HG03135 (cell line): Measurements from ENCODE around the gene PLCB1.
A peak's percentile ranks its signal among the peaks of the same experiment; 100 is the strongest.
"Not testable (repeated sequence)": the region's sequence is repeated elsewhere in the genome, so short reads cannot be mapped to it uniquely, and the experiment has no call there.

ENCODE experiments used
- ATAC-seq: cut with Tn5 transposase; IDR thresholded peaks from one replicate; pipeline ENCODE4 v1.9.1; 2021; ENCODE audit warnings: mild to moderate bottlenecking, moderate library complexity; ENCODE audit not compliant: unreplicated experiment

Gene PLCB1

DNA sequence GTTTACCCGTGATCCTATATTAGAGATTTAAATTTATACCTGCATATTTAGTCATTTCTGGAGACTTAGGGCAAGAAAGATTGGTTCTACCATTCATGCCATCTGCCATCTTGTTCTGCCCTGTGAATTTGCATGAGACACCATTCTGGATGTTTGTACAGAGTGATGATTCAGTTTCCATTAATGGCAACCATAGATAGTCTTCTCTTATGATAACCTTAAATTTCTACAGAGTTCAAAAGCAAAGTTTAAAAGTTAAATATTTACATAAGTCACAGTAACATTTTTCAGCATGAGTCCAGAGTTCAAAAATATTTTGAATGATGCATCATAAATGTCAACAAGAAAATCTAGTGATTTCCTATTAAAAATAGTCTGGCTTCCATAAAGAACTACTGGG lies 23.2 kb downstream of the PLCB1 start:
- ATAC-seq, result no peak

- ATAC-seq, result no peak
Measured at GRCh38 chr20:8155812-8156211, 23.7 kb downstream of the PLCB1 start.

GRCh38 chr20:8156235-8157079 lies 24.4 kb downstream of the PLCB1 start:
- ATAC-seq, result peak; percentile 87

- not testable (repeated sequence) for ATAC-seq
Measured at GRCh38 chr20:8159217-8159616, 27.2 kb downstream of the PLCB1 start.

DNA sequence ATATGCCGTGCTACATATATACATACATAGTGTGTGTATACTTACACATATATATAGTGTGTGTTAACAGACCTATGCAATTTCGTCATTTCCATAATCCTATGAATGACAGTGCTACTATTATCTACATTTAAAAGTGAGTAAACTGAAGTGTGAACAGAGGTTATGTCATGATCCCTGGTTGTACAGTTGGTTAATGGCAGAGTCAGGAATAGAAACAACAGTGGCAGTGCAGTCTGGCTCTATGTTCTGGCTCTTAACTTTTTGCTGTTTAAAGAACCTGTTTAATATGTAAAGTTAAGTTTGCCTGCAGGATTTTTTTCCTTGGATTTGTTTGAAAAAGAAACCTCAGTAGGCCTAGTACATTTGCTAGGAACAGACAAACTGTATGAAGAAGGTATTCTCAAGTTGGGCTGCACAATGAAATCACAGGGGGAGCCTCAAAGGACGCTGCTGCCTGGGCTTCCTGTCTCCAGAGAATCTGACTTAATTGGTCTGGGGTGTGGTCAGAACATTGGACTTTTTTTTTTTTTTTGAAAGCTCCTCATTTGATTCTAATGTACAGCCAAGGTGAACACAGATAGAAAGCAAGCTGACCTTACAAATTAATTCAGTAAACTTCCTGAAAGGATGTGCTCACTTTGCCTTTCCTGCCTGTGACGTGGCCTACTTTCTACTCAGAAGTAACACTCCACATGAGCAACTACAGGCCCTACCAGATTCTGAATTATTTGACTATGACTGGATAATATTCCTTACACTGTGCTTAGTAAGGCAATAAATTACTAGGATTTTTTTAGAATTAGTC lies 29.4 kb downstream of the PLCB1 start:
- no peak for ATAC-seq

DNA sequence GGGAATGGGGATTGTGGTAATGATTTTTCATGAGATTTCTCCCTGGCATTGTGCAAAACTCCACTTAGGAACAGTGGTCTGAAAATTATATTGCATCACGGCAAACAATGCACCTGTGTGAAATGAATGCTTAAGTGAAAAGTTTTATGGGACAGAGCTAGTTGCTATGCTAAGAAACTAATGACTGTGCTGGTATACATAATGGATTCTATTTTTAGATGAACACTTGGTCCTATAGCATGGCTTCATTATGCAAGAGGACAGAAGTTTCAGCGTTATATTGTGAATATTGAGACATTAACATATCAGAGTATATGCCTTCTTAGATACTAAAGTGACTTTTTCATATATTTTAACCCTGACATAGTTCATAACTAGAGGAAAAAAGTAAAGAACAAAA lies 30.5 kb downstream of the PLCB1 start:
- ATAC-seq, result no peak

- no peak for ATAC-seq
Measured at GRCh38 chr20:8163543-8163942, 31.5 kb downstream of the PLCB1 start.

DNA sequence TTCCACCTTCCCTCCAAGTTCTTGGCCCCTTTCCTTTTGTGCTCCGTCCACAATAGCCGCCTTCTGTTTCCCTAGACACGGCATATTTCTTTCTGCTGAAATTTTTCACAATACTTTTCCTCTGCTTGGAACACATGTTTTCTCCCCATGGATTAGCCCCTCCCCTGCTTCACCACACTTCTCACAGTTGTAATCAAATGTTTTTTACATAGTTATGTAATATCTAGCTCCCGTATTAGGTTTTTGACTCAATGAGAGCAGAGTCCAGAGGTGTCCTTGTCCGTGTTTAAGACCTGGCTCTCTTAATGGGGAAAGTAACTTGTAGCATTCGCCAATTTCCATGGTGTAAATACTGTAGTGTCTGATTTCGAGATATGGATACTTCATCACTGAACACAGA lies 34.7 kb downstream of the PLCB1 start:
- no peak for ATAC-seq

DNA sequence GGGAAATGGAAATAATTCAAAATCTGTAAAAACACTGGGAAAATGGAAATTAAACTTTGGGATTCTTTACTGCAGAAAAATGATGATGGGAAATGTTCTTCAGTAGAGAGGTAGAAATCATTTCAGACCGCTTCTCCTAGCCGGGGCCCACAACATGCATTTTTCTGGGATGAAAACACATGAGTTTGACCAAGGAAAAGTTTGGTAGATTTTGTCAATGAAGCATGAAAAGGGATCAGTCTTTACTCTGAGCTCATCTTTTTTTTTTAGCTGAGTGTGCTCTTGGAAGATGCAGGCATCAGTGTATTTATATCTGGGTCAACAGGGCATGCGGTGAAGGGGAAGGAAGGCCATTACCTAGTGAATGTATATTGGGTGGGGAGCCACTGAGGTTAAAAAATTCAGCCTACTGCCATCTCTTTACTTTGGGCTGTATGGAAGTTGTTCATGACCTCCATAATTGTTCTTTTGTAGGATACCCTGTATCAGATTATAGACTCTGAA lies 36.8 kb downstream of the PLCB1 start:
- no peak for ATAC-seq

- ATAC-seq, result no peak
Measured at GRCh38 chr20:8170921-8171320, 38.9 kb downstream of the PLCB1 start.

GRCh38 chr20:8172191-8172590 lies 40.1 kb downstream of the PLCB1 start:
- ATAC-seq, result no peak

- ATAC-seq, result no peak
Measured at GRCh38 chr20:8175741-8176675, 43.9 kb downstream of the PLCB1 start.

- ATAC-seq, result no peak
Measured at GRCh38 chr20:8183526-8183925, 51.5 kb downstream of the PLCB1 start.

DNA sequence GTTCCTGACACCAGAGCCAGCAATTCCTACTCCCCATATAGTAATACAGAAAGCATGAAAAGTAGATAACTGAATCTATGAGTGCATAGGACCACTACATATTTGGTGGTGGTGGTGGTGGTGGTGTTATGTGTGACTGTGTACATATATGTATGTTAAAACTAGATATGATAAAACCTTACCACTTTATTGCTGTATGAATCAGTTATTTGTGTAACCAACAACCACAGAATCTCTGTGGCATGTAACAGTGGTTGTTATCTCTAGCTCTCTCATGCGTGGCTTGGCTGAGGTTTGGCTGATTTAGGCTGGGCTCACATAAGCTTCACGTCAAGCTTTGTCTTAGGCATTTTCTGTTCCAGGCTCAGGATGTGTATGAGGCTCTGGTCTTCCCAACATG lies 55.7 kb downstream of the PLCB1 start:
- ATAC-seq, result no peak

- no peak for ATAC-seq
Measured at GRCh38 chr20:8190043-8190880, 58.2 kb downstream of the PLCB1 start.

DNA sequence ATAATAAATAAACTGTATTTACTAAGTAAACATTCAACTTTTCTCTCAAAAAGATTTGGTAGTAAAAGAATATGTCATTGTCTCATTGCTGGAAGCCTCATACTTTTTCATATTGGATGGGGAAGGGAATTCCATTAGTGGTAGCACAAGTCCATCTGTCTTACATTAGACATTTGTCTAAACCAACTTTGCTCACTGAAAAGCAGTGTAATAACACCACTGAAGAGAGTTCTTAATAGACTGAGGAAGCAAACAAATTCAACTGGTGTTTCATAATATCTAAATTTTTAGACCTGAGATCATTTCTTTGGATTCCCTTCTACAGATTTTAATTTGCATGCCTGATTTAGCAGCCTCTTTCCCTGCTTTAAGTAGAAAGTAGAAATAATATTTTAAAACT lies 62.7 kb downstream of the PLCB1 start:
- ATAC-seq, result no peak

GRCh38 chr20:8196096-8196495 lies 64.0 kb downstream of the PLCB1 start:
- ATAC-seq, result no peak

GRCh38 chr20:8200220-8200619 lies 68.2 kb downstream of the PLCB1 start:
- no peak for ATAC-seq

DNA sequence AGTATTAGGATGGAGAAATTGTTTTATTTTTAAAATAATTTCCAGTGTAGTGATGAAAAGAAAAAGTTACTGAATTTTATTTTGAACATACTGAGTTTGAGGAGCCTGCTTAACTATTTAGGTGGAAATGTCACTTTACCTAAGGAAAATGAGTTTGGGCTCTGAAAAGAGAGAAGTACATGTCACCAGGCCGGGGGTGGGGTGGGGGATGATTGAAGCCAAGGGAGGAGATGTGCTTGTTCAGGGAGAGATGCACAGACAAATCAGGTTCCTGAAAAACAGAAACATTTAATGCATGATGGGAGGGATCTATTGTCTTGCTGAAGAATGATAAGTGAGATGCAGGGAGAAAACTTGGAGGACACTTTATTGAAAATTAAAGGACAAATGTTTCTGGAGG lies 71.3 kb downstream of the PLCB1 start:
- ATAC-seq, result no peak

DNA sequence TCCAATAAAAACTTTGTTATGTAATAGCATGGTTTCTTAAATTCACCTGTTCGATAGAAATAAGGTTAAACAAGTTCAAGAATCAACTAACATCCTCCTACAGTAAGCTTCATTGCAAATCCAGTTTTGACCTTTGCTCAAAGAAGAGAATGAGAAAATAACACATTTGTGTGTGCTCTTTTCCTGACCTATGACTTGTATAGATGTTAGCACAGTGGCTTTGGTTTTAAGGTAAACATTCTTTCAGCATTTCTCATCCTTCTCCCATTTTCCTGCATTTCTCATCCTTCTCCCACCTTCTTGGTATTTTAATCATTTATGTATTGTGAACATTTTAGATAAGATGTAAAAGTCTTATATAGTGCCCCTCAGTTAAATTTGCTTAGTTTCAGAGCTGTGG lies 73.9 kb downstream of the PLCB1 start:
- ATAC-seq, result no peak
